ENCODE data around the gene B4GALT6.

DNA sequence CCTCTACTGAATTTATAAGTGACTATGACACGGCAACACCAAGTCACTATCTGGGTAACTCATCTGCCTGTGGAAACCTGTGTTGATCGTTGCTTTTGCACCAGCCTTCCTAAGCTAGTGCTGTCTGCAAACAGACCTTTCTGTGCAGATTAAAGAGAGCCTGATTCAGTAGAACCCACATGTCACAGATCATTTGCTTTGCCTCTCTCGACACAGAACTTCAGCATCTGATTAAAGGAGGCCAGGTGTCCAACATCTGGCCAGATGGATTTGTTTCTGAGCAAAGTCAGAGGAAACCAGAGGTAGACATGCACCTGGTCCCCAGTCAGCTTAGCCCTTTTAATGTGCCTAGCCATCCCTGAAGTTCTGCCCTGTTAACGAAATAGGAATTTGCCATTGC, 107.7 kb downstream of the B4GALT6 start:
- TF ChIP-seq YY1 (IDR thresholded peaks at IDR 0.05; ENCODE audit: insufficient read depth, insufficient read length) (no peak), ZNF274 (IDR thresholded peaks at IDR 0.05; ENCODE audit: low read depth, low read length) (no peak)
